Anterior cingulate cortex (tissue), 58 donors: ENCODE data around the gene SEMA7A.

Experiments used
- DNase-seq, 58 donors: peaks; one replicate each; lab custom pipeline; 2025; lab: John Stamatoyannopoulos, UW

Gene SEMA7A

GRCh38 chr15:74432271-74432967 lies 1.3 kb downstream of the SEMA7A start:
- no peak for DNase-seq

- peak in 4 of 58 donors; percentile 19 to 28 (median 26) for DNase-seq
These were observed 2.1 kb downstream of the SEMA7A start for GRCh38 chr15:74431645-74432044.

GRCh38 chr15:74431116-74431515 lies 2.6 kb downstream of the SEMA7A start:
- DNase-seq = no peak

- peak in 5 of 58 donors; percentile 17 to 58 (median 28) for DNase-seq
These were observed 3.2 kb downstream of the SEMA7A start for GRCh38 chr15:74430510-74430951.

GRCh38 chr15:74429781-74430400 lies 3.9 kb downstream of the SEMA7A start:
- no peak for DNase-seq

GRCh38 chr15:74428970-74429780 lies 4.6 kb downstream of the SEMA7A start:
- DNase-seq = peak in 3 of 58 donors; percentile 26 to 35 (median 32)

GRCh38 chr15:74428442-74428787 lies 5.3 kb downstream of the SEMA7A start:
- DNase-seq = peak in 7 of 58 donors; percentile 8 to 35 (median 29)

- no peak for DNase-seq
These were observed 5.9 kb downstream of the SEMA7A start for GRCh38 chr15:74427607-74428441.

- DNase-seq = peak in 5 of 58 donors; percentile 15 to 49 (median 30)
These were observed 7.1 kb downstream of the SEMA7A start for GRCh38 chr15:74426404-74427281.

- DNase-seq = no peak
These were observed 8.1 kb downstream of the SEMA7A start for GRCh38 chr15:74425630-74426029.

- DNase-seq = no peak
These were observed 8.7 kb downstream of the SEMA7A start for GRCh38 chr15:74424901-74425528.

GRCh38 chr15:74423431-74424257 lies 10.1 kb downstream of the SEMA7A start:
- peak in 9 of 58 donors; percentile 18 to 48 (median 30) for DNase-seq

- peak in 32 of 58 donors; percentile 12 to 79 (median 46) for DNase-seq
These were observed 10.9 kb downstream of the SEMA7A start for GRCh38 chr15:74422652-74423430.

GRCh38 chr15:74422265-74422651 lies 11.5 kb downstream of the SEMA7A start:
- DNase-seq = peak in 6 of 58 donors; percentile 27 to 57 (median 52)

- DNase-seq = peak in 56 of 58 donors; percentile 15 to 96 (median 84)
These were observed 12.2 kb downstream of the SEMA7A start for GRCh38 chr15:74421302-74422245.
